Adrenal gland (tissue), 12 donors: ENCODE measurements around the gene VSIG10L2. TPM values are rescaled to one million over a fixed set of nuclear protein-coding genes. Genes with fewer than 3 reads are reported as not detected.

Experiments used
- DNase-seq, 7 donors: peaks; one replicate each; pipeline ENCODE4 v3.0.0-alpha.2; 2019 to 2020
- H3K27ac ChIP-seq, 5 donors: fragments of 200-600 bp; sonication (generic) in 4 of 5; 1 replicate in 3 of 5; 2 replicates in 2 of 5; pipeline versions ENCODE4 v1.5.1 to v1.8.0; 2016 to 2020; ENCODE audit warnings: mild to moderate bottlenecking in 1 of 5
- H3K27me3 ChIP-seq: fragments of 200-600 bp; 2 replicates; pipeline ENCODE4 v1.8.0; 2021
- H3K36me3 ChIP-seq, 2 donors: fragments of 200-600 bp; replicated peaks in 1 of 2; 1 replicate in 1 of 2; 2 replicates in 1 of 2; pipeline versions ENCODE4 v1.5.1 to v1.8.0; 2018 to 2022
- H3K4me1 ChIP-seq, 2 donors: fragments of 200-600 bp; replicated peaks in 1 of 2; 1 replicate in 1 of 2; 2 replicates in 1 of 2; pipeline versions ENCODE4 v1.5.1 to v1.8.0; 2018 to 2021
- H3K4me3 ChIP-seq, 4 donors: fragments of 200-600 bp; sonication (generic) in 3 of 4; one replicate each; pipeline ENCODE4 v1.5.1; 2016 to 2018
- H3K9me3 ChIP-seq, 3 donors: fragments of 200-600 bp; sonication (generic) in 1 of 3; replicated peaks in 1 of 3; 1 replicate in 2 of 3; 2 replicates in 1 of 3; pipeline versions ENCODE4 v1.5.1 to v1.8.0; 2016 to 2021
- POLR2A ChIP-seq, 2 donors: fragments of 450-650 bp; IDR thresholded peaks; one replicate each; pipeline ENCODE4 v1.6.1; 2017; ENCODE audit warnings: antibody characterized with exemption in 2 of 2, mild to moderate bottlenecking in 2 of 2, moderate library complexity in 1 of 2
- WGBS, 4 donors: extraction: QIAGEN DNeasy Blood & Tissue Kit in 2 of 4; methylation state at CpG; one replicate each; pipeline versions ENCODE4 v1.1.5 to v1.1.7; 2013 to 2017; 5-methylcytosine and 5-hydroxymethylcytosine counted together
- intact Hi-C, 2 donors: fragments of 100-400 bp; cut with DNase I; formaldehyde crosslinking; loops; one replicate each; pipeline versions ENCODE4 v1.14.1 to v1.15.0; 2022 to 2023
- polyA plus RNA-seq, 3 donors: library from polyadenylated mRNA; stranded (reverse); fragments of 200-250 nt in 2 of 3; fragments of 350-450 nt in 1 of 3; fragmentation: Illumina TruSeq in 1 of 3; extraction: RNeasy Lipid Tissue Mini Kit (QIAGEN cat#74804) in 1 of 3; gene quantifications; one replicate each; pipeline ENCODE4 v1.2.3, GENCODE V29; 2013 to 2014
- total RNA-seq, 9 donors: library from RNA; depleted of rRNA in 4 of 9; stranded (reverse); fragments of >200 nt in 4 of 9; fragments of 120-200 nt in 1 of 9; fragmentation: NEBNext Ultra II Directional in 1 of 9; extraction: Animal tissue kit (Norgen Biotek cat#: 25700) in 1 of 9; gene quantifications; one replicate each; pipeline versions ENCODE4 v1.1.0 to v1.2.4, GENCODE V29; 2013 to 2023
- TF ChIP-seq, protein P1 (sequence below), 6 experiments: fragments of 450-650 bp in 4 of 6; fragments of 200-600 bp in 2 of 6; sonication (generic) in 1 of 6; IDR thresholded peaks; 1 replicate in 5 of 6; 2 replicates in 1 of 6; pipeline versions ENCODE4 v1.5.1 to v1.8.0; 2016 to 2021; ENCODE audit warnings: antibody characterized with exemption in 6 of 6, mild to moderate bottlenecking in 2 of 6, moderate library complexity in 1 of 6
- donor health status: healthy with polysubstance abuse.
- donor health status: Bipolar disorder and iron deficiency.
- donor health status: DM: yes; HTN: yes; CAD: no.
- donor health status: DM: no; HTN: no; CAD: no.
- donor health status: DM: no; HTN: no; CAD: no.
- donor health status: DM: yes; HTN: yes; CAD: no.

Gene VSIG10L2
- total and polyA plus RNA-seq, 12 donors, result 0.08 to 0.44 TPM; not detected in 10

DNA sequence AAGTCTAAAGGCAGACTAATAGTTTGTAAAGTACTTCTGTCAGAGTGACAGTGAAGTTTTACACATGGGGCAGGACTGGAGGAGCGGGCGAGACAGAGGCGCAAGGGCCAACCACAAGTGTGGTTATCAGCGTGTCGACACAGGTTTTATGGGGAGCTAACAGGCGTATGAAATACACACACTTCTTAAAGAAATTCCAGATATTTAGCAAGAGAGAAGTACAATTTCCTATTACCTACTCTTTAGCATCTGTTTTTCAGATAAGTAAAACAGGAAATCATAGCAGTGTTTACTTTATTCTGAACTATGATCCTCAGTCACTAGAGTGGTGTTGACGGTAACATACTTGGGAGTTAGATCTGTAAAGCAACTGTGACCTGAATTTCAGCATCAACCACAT is 22.5 kb downstream of the VSIG10L2 start:
- no peak overlapping the region for H3K27ac ChIP-seq
- DNase-seq, result no peak
- H3K36me3 ChIP-seq, result no peaks in the 10 kb centered on the region
- WGBS, 4 donors, result 51 to 75% (median 72%) methylated on average over 7 of the region's 7 CpGs
- TF ChIP-seq, protein P1, sequence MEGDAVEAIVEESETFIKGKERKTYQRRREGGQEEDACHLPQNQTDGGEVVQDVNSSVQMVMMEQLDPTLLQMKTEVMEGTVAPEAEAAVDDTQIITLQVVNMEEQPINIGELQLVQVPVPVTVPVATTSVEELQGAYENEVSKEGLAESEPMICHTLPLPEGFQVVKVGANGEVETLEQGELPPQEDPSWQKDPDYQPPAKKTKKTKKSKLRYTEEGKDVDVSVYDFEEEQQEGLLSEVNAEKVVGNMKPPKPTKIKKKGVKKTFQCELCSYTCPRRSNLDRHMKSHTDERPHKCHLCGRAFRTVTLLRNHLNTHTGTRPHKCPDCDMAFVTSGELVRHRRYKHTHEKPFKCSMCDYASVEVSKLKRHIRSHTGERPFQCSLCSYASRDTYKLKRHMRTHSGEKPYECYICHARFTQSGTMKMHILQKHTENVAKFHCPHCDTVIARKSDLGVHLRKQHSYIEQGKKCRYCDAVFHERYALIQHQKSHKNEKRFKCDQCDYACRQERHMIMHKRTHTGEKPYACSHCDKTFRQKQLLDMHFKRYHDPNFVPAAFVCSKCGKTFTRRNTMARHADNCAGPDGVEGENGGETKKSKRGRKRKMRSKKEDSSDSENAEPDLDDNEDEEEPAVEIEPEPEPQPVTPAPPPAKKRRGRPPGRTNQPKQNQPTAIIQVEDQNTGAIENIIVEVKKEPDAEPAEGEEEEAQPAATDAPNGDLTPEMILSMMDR (IDR thresholded peaks at IDR 0.05), result no peak
- no peak for TF ChIP-seq POLR2A (IDR thresholded peaks at IDR 0.05)
- no peaks in the 10 kb centered on the region for H3K9me3 ChIP-seq
- H3K4me1 ChIP-seq, result no peaks in the 10 kb centered on the region
- no peak overlapping the region for H3K4me3 ChIP-seq
- H3K27me3 ChIP-seq, result no peaks in the 10 kb centered on the region
- intact Hi-C loops, result no loop called here

DNA sequence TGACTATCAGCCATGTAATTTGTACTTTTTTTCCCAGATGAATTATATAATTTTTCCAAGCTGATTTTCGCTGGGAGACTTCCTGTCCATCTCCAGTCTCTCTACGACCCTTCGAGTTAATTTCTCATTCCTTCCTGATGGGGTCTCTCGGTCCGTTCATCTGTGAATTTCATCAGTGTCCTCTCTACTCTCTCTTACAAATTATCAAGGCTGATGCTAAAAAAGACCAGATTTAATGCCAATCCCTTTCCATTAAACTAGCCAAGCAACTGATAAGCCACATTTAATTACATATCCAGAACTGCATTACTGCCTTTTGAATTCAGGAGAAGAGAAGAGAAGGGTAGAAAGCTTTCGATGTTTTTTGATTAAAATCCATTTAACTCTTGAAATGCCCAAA is 25.8 kb downstream of the VSIG10L2 start:
- intact Hi-C loops, result no loop called here
- 68 to 73% (median 71%) methylated on average over 6 of the region's 6 CpGs for WGBS, 4 donors
- H3K36me3 ChIP-seq, result no peaks in the 10 kb centered on the region
- no peak for DNase-seq
- no peak overlapping the region for H3K4me3 ChIP-seq
- H3K27ac ChIP-seq, result no peak overlapping the region
- no peaks in the 10 kb centered on the region for H3K4me1 ChIP-seq
- no peak for TF ChIP-seq POLR2A (IDR thresholded peaks at IDR 0.05)
- TF ChIP-seq, protein P1 (IDR thresholded peaks at IDR 0.05), result no peak
- no peaks in the 10 kb centered on the region for H3K9me3 ChIP-seq
- no peaks in the 10 kb centered on the region for H3K27me3 ChIP-seq

DNA sequence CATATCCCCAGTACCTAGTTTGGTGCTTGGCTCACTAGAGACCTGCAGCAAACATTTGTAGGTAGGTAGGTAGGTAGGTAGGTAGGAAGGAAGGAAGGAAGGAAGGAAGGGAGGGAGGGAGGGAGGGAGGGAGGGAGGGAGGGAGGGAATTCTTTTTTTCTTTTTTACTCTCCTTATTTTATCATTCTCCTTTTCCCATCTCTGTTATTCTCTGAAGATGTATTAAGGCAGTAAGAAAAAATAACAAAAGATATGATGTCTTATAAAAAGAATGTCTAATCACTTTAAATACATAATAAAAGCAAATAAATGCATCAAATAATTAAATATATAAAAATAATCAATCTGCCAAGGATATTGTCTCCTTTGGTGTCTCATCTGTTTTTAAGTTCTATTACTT is 28.4 kb downstream of the VSIG10L2 start:
- H3K36me3 ChIP-seq, result no peaks in the 10 kb centered on the region
- no peak for TF ChIP-seq POLR2A (IDR thresholded peaks at IDR 0.05)
- TF ChIP-seq, protein P1 (IDR thresholded peaks at IDR 0.05), result no peak
- DNase-seq, result no peak
- no peak overlapping the region for H3K27ac ChIP-seq
- no peaks in the 10 kb centered on the region for H3K4me1 ChIP-seq
- H3K4me3 ChIP-seq, result no peak overlapping the region
- H3K9me3 ChIP-seq, result no peaks in the 10 kb centered on the region
- no peaks in the 10 kb centered on the region for H3K27me3 ChIP-seq
- intact Hi-C loops, result no loop called here

DNA sequence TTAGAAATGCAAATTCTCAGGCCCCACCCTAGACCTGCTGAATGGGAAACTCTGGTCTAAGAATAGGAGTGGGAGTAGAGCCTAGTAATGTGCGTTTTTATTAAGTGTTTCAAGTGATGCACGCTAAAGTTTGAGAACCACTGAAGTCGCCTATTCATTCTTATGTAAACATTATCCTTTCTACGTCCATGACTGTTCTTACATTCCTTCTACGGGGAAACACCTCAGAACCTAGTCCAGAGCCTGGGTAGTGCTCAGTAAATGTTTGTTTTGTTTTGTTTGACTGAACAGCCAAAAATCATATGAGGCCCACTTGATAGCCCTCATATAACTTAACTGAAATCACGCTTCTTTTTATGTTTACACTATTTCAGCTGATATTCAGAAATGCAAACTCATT is 29.8 kb downstream of the VSIG10L2 start:
- DNase-seq, result no peak
- Histone ChIP-seq H3K9me3 (no peaks in the 10 kb centered on the region), H3K36me3 (no peaks in the 10 kb centered on the region), H3K4me1 (no peaks in the 10 kb centered on the region), H3K4me3 (no peak overlapping the region), H3K27ac (no peak overlapping the region), H3K27me3 (no peaks in the 10 kb centered on the region)
- intact Hi-C loops, result no loop called here
- TF ChIP-seq, protein P1 (IDR thresholded peaks at IDR 0.05), result no peak
- WGBS, 4 donors, result 82 to 96% (median 86%) methylated on average over 6 of the region's 6 CpGs
